NCI-H128 (cell line): ENCODE measurements around the gene PRSS21.

ENCODE experiments used
- DNase-seq: peaks from one replicate; lab custom pipeline; 2025; ENCODE audit not compliant: unreplicated experiment; lab: John Stamatoyannopoulos, UW

Gene PRSS21

GRCh38 chr16:2841606-2842339 lies 24.7 kb downstream of the PRSS21 start:
- no peak for DNase-seq

GRCh38 chr16:2842340-2843000 lies 25.4 kb downstream of the PRSS21 start:
- DNase-seq, result no peak

GRCh38 chr16:2843526-2843925 lies 26.5 kb downstream of the PRSS21 start:
- DNase-seq, result no peak

GRCh38 chr16:2845116-2845515 lies 28.1 kb downstream of the PRSS21 start:
- DNase-seq, result no peak

DNA sequence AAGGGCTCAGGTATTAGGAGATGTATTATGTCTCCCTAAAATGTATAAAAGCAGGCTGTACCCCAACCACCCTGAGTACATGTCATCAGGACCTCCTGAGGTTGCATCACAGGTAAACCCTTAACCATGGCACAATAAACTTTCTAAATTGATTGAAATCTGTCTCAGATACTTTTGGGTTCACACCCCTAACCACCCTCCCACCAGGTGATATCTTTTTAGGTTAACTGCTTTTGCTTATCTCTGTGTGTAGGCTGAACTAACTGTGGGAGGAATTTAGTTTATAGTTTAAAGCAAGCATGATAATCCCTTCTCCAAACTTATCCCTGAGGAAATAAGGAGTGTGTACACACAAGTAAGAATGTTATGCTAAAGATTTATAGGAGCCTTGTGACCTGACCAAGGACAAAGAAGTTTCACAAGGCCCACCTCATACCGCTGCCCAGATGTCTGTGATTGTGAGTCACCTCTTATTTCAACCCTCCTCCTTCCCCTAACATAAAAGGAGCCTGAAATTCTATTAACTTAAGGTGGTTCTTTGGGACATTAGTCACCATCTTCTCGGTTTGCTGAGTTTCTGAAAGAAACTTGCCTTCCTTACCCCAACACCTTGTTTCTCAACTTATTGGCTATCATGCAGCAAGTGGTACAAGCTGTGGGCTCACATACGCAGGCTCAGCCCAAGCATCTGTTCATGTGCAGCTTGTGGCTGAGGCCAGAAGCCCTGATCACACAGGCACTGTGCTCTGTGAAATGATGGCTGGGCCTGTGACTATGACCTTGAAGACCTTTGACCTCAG lies 29.7 kb downstream of the PRSS21 start:
- DNase-seq, result no peak

- no peak for DNase-seq
Observed at GRCh38 chr16:2848933-2849725, 32.1 kb downstream of the PRSS21 start.

- DNase-seq, result no peak
Observed at GRCh38 chr16:2852003-2852730, 35.1 kb downstream of the PRSS21 start.

DNA sequence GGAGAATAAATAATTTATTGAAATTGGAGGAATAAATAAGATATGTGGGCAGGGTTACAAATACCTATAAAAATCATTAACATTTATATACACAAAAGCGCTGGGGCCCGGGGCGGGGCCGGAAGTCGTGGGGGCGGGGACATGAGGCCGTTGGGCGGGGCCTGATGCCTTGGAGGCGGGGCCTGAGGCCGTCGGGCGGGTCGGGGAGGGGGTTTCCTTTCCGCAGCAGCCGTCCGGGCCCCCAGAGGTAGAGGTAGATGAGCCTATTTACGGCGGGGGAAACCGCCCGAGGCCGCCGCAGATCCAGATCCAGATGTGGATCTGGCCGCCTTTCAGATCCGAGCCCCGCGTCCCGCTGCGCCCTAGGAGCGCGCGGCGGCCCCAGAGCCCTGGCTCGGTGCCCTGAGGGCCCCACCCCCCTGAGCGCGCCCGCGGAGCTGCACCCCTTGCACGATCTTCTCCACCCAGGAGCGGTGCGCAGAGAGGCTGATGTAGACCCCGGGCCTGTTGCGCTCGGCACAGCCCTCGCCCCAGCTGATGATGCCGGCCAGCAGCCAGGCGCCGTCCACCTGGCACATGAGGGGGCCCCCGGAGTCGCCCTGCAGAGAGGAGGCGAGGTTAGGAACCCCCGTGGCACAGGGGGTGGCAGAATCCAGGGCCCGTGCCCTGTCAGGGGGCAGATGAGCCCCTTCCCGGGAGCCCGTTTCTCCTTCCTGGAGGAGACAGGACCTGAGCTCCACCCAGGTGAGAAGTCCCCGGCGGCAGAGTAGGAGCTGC lies 35.9 kb downstream of the PRSS21 start:
- no peak for DNase-seq

- DNase-seq, result no peak
Observed at GRCh38 chr16:2853531-2854073, 36.6 kb downstream of the PRSS21 start.

DNA sequence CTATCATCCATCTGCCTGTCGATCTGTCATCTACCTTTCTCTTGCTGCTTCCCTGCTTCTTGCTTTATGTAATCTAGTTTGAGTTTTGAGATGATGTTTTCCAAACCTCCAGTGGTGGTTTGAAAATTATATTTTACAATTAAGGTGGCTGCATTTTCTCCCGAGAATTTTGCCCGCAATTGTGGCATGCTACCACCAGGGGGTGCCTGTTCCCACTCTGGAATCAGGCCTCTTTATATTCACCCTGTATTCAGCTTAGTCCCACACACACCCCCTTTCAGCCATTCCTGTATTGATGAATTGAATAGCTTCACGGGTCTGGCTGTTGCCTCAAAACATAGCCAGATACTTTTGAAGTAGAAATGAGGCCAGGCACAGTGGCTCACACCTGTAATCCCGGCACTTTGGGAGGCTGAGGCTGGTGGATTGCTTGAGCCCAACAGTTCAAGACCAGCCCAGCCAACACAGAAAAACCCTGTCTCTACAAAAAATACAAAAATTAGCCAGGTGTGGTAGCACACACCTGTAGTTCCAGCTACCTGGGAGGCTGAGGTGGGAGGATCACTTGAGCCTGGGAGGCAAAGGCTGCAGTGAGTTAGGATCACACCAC lies 37.8 kb downstream of the PRSS21 start:
- DNase-seq, result no peak

DNA sequence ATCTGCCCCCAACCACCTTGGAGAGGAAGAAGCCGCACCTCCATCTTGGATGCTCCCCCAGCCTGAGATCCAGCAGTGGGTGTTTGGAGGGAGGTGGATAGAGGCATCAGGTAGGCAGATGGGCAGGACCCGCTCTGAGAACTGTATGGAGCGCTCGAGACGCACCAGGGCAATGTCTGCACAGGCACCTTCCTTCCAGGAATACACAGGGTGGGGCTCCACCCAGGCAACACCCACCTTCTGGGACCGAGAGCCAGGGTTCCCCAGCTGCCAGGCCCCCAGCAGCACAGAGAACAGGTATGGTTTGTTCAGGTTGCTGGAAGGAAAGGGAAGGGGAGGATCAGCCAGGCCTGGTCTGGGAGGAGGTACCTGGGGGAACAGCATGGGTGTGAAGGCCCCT lies 38.5 kb downstream of the PRSS21 start:
- DNase-seq, result no peak

GRCh38 chr16:2856061-2856670 lies 39.1 kb downstream of the PRSS21 start:
- DNase-seq, result no peak

GRCh38 chr16:2856686-2857450 lies 39.8 kb downstream of the PRSS21 start:
- DNase-seq, result no peak

DNA sequence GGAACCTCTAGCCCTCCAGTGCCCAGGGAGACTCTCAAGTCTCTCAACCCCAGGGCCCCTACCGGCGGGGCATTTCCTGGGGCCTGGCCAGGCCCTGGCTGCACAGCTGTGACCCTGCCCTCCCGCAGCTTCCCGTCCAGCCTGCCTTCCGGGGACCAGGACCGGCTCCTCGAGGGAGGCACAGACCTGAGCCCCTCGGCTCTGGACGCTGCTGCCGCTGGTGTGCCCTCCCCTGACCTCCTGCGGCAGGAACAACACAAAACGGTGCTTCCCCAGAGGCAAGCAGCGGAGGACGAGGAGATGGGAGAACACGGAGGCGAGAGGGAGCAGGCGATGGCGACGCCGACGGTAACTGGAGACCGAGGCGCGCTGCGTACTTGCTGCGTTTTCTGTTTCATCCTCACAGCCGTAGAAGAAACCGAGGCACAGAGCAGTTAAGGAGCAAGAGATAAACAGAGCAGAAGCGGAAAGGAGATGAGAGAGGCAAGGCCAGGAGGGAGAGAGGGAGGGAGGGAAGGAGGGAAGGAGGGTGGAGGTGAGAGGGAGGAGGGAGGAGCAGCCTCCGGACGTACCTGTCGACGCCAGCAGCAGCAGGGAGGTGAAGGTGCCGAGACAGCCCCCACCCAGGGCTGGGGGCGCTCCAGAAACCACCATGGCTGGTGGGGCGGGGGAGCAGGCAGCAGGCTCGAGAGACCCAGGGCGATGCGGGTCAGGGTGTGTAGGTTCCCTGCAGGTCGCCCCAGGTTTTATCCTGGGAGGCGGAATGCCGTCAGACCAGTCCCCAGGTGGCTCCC lies 40.6 kb downstream of the PRSS21 start, which contains the start of gene PRSS22:
Gene PRSS22 (minus strand): TSS at position 720 of the 794 bp plus-strand sequence. CDS start 66 bp downstream, at position 654.
- no peak for DNase-seq

GRCh38 chr16:2858245-2859025 lies 41.4 kb downstream of the PRSS21 start:
- DNase-seq, result no peak

- DNase-seq, result no peak
Observed at GRCh38 chr16:2859686-2860265, 42.7 kb downstream of the PRSS21 start.
